ENCODE measurements around the gene B3GAT2.
A peak's percentile ranks its signal among the peaks of the same experiment; 100 is the strongest.
"Not testable (repeated sequence)": the region's sequence is repeated elsewhere in the genome, so short reads cannot be mapped to it uniquely, and the experiment has no call there.

The B3GAT2 gene, protein sequence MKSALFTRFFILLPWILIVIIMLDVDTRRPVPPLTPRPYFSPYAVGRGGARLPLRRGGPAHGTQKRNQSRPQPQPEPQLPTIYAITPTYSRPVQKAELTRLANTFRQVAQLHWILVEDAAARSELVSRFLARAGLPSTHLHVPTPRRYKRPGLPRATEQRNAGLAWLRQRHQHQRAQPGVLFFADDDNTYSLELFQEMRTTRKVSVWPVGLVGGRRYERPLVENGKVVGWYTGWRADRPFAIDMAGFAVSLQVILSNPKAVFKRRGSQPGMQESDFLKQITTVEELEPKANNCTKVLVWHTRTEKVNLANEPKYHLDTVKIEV

DNA sequence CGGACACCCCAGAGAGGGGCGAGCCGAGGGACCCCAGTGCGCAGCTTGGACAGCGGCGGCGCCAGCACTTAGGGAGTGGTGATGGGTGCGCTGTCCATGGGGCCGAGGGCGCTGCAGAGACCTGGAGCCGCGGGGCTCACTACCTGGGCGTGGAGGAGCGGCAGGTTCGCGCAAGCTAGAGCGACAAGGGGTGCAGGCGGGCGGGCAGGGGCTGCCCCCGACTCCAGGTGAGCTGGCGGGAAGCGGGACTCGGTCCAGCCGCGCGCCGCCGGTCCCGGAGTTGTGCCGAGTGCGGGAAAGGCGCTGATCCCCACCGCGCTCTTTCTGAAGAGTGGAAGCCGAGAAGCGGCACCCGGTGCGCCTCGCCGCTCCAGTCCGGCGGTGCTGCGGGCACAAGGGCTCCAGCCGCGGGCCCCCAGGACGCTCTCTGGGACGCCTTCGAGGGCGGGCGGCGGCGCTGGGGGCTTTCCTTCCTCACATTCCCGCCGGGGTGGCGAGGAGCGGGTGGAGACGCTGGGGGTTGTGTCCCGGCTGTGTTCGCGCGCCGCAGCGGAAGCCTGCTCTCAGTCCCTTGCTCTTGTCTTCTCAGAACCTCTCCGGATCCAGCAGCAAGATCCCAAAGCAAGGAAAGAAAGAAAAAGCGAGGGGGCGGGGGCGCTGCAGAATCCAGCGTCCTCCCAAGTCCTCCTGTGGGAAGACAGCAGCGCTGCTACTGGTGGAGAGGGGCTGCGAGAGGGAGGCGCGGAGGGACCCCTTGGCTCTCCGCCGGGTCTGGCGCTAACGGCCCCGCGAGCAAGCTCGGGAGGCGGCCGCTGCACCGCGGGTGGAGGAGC is at the start of gene B3GAT2:
Gene B3GAT2, minus strand, starts transcription at position 610 of the 833 bp plus-strand sequence. CDS start 631 bp downstream, outside the sequence.
- DNase-seq (ENCODE audit: low read depth in 2 of 2), result no peak

DNA sequence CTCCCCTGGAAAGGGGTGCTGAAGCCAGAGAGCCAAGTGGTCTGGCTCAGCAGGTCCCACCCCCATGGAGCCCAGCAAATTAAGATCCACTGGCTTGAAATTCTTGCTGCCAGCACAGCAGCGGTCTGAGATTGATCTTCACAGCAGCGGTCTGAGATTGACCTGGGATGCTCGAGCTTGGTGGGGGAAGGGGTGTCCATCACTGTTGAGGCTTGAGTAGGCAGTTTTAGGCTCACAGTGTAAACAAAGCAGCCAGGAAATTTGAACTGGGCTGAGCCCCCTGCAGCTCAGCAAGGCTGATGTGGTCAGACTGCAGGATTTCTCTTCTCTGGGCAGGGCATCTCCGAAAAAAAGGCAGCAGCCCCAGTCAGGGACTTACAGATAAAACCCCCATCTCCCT is 41.3 kb upstream of the B3GAT2 start:
- DNase-seq (ENCODE audit: low read depth in 2 of 2), result no peak

DNA sequence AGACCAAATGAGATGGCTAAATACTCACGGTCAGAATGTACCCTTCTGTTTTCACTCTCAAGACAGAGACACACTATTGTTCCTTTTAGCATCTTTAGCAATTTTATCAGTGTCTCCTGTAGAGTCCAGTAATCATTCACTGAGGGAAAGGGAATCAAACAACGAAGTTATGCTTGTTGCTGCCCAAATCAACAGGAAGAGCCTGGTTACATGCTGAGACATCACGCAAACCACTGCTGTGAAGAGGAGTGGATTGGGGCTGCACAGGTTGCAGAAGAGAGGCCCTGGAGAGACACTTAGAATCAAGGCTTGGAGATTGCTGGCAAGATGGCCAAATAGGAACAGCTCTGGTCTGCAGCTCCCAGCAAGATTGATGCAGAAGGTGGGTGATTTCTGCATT is 40.5 kb upstream of the B3GAT2 start:
- no peak for DNase-seq (ENCODE audit: low read depth in 2 of 2)

DNA sequence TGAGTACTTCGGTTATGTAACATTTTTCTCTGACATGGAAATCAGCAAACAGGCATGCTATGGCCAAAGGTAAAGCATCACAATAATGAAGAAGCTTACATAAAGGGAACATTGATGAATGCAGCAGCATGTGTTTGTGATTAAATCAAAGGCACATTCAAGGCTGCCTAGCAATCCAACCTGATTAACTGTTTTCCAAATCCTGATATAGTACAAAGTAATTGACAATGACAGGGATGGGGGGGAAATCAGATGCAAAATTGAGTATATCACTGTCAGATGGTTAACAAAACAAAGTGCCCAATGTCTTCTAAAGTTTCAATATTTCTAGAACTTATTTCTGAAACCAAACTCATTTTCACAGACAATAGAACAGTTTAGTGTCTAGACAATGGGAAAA is 39.2 kb upstream of the B3GAT2 start:
- DNase-seq (ENCODE audit: low read depth in 2 of 2), result no peak

DNA sequence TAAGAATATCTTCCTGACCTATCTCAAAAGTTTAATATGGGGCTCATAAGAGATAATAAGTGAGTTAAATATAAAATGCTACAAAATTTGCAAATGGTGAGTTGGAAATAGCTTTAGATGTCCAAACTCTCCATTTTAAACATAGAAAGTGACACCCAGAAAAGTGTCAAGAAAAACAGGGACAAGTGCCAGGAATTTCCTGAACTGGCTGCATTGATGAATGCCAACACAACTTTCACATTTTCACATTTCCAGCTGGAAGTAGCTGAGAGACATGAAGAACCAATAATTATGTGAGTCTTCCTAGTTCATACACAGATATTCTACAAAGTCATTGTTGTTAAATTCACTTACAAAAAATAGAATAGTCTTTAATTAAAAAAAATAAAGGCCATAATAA is 38.6 kb upstream of the B3GAT2 start:
- no peak for DNase-seq (ENCODE audit: low read depth in 2 of 2)

DNA sequence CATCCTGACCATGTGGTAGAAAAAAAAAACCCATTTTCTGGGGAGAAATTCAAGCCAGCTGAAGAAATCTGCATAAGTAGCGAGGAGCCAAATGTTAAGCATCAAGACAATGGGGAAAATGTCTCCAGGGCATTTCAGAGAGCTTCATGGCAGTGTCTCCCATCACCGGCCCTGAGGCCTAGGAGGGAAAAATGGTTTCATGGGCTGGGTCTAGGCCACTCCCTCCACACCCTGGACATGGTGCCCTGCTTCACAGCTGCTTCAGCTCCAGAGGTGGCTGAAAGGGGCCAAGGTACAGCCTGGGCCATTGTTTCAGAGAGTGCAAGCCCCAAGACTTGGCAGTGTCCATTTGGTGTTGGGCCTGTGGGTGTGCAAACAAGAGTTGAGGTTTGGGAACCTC is 34.4 kb upstream of the B3GAT2 start:
- no peak for DNase-seq (ENCODE audit: low read depth in 2 of 2)

DNA sequence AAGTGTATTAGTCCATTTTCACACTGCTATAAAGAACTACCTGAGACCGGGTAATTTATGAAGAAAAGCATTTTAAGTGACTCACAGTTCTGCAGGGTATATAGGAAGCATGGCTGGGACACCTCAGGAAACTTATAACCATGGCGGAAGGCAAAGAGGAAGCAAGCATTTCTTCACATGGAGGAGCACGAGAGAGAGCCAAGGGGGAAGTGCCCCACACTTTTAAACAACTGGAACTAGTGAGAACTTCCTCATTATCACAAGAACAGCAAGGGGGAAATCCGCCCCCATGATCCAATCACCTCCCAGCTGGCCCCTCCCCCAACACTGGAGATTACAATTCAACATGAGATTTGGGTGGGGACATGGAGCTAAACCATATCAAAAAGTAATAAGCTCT is 28.3 kb upstream of the B3GAT2 start:
- DNase-seq (ENCODE audit: low read depth in 2 of 2), result no peak

DNA sequence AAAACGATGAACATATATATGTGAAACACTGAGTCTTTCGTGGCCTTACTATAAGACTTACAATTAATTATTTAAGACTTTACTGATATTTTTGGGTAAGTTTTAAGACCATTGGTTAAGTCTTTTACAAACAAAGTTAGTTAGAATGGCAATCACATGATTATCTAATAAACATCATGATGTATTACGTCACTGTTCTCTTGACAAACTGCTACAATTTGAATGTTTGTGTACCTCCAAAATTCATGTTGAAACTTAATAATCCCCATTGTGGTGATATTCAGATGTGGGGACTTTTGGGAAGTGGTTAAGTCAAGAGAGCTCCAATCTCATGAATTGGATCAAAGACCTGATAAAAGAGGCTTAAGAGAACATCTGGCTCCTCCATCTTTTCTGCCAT is 25.9 kb upstream of the B3GAT2 start:
- no peak for DNase-seq (ENCODE audit: low read depth in 2 of 2)

DNA sequence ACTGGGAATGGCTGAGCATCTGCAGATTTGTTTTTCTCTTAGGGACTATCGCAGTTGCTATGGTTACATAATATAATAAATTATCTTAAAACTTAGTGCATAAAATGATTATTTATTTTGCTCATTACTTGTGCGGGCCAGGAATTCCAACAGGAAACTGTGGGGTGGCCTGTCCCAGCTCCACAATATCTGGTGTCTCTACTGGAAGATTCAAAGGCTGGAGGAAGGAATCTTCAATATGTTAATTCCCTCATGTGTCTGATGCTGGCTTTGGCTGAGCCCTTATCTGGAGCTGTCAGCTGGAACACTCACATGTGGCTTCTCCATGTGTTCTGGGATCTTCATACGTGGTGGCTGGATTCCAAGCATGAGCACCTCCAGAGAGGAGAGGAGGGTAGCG is 23.9 kb upstream of the B3GAT2 start:
- no peak for DNase-seq (ENCODE audit: low read depth in 2 of 2)

DNA sequence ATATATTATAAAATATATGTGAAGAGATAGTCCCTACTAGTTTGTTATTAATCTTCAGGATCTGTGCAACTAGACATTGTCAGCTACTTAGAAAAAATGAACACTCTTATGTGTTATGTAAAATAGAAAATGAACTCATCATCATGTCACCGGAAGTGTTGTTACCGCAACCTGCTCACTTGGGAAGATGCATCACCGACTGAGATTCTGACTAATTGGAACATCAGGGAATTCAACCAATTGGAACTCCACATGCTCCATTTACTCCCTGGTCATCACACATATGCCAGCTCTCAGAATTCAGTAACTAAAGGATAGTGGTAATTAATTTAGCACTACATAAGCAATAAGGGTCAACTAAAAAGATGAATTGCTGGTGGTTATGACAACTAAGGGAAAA is 16.7 kb upstream of the B3GAT2 start:
- DNase-seq (ENCODE audit: low read depth in 2 of 2), result no peak

DNA sequence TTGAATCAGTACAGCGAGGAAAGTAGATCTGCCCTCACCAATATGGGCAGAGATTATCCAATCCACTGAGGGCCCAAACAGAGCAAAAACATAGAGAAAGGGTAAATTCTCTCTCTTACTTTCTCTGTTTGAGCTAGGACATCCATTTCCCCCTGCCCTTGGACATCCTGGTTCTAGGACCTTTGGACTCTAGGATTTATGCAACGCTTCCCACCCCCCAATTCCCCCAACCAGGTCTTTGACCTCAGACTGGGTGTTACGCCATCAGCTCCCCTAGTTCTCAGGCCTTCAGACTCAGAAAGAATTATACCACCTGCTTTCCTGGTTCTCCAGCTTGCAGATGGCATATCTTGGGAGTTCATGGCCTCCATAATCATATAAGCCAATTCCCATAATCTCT is 10.2 kb upstream of the B3GAT2 start:
- DNase-seq (ENCODE audit: low read depth in 2 of 2), result no peak

DNA sequence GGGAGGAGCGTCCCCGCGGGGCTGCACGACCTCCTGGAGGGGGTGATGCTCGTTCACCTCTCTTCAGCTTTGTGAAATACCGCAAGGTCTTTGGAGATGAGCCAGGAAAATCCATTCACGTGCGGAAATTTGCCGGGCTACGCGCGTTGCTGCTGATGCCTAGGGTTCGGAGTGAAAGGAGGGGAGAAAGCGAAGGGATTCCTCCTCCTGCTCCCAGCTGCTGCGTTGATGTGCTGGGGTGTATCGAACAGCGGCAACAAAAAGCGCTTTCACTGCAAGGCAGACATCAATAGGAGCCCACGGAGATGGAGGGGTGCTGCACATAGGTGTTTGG is 391 bp upstream of the B3GAT2 start:
- DNase-seq (ENCODE audit: low read depth in 2 of 2), result no peak

DNA sequence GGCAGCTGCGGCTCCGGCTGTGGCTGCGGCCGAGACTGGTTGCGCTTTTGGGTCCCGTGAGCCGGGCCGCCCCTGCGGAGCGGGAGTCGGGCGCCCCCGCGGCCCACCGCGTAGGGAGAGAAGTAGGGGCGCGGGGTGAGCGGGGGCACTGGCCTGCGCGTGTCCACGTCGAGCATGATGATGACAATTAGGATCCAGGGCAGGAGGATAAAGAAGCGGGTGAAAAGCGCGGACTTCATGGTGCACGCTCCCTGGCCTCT is 739 bp downstream of the B3GAT2 start:
- no peak for DNase-seq (ENCODE audit: low read depth in 2 of 2)

DNA sequence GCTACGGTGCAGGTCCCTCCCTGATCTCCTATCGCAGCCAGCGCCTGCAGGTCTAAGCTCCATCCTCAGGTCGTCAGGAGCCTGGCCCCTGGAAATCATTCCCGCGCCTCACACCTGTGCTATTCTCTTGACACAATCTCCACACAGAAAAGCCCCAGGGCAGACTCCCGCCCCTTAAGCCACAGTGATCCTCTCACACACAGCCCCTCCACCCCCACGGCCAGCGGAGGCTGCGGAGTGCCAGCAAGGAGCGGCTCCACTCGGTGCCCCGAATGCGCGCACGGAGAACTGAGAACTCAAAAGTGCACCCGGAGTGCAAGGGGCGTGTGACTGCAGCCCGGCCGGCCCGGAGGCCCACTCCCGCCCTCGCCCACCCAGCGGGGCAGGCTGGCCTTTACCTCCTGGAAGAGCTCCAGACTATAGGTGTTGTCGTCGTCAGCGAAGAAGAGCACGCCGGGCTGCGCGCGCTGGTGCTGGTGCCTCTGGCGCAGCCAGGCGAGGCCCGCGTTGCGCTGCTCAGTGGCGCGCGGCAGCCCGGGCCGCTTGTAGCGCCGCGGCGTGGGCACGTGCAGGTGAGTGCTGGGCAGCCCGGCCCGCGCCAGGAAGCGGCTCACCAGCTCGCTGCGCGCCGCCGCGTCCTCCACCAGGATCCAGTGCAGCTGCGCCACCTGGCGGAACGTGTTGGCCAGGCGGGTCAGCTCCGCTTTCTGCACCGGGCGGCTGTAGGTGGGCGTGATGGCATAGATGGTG is 1.2 kb downstream of the B3GAT2 start:
- DNase-seq (ENCODE audit: low read depth in 2 of 2), result peak; percentile 56 to 75

DNA sequence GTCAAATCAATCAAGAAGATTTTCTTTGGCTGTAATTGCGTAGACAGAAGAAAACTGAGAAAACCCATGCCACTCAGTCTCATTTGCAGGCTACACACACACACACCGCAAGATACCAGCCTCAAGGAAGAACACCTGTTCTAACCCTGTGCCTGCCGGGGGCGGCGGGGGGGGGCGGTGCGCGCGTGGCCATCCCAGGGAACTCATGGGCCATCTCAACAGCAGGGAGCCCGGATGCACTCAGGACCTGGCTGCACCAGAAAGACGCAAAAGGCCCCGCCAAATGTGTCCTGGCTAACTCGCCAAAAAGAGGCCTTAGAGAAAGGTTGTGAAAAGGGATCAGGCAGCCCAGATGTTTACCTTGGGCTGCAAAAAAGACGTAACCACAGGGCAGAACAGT is 2.1 kb downstream of the B3GAT2 start:
- no peak for DNase-seq (ENCODE audit: low read depth in 2 of 2)

DNA sequence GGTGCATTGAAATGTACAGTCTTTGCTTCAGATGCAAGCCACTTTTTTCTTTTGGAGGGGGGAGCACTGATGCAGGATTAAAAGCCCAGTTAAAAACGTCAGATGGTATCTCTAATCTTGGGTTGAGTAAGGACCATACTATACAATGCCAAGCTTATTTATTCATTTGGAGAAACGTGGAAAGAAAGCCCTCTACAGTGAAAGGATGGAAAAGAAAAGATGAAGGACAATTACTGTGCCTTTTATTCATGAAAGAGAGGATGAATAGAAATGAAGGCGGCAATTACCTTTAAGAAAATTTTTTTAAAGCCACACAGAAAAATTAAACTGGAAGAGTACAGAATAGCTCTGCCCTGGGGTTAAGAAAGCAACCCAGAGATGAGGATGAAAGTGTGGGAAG is 2.7 kb downstream of the B3GAT2 start:
- DNase-seq (ENCODE audit: low read depth in 2 of 2), result no peak

DNA sequence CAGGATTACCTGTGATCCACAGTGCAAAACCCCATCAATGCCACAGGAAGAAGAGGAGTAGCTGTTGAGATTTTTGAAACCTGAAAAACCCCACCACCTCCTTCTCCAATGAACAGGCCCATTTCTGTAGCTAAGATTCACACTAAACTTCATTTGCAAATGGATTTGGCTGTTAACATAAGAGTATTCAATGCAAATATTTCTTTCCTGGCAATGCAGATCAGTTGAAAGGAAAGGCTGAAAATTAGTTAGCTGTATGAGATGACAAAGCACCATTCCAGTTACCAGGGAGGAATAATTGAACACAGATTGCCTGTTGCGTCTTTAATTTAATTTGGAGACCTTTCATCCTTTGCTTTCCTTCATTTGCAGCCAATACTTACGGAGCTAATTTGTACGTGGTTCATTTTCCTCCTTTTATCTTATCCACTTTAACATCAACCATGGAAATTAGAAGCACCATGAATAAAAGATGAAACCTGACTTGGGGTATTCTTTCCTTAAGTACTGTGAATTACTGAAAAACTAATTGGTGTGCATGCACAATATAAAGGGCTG is 4.2 kb downstream of the B3GAT2 start:
- no peak for DNase-seq (ENCODE audit: low read depth in 2 of 2)

DNA sequence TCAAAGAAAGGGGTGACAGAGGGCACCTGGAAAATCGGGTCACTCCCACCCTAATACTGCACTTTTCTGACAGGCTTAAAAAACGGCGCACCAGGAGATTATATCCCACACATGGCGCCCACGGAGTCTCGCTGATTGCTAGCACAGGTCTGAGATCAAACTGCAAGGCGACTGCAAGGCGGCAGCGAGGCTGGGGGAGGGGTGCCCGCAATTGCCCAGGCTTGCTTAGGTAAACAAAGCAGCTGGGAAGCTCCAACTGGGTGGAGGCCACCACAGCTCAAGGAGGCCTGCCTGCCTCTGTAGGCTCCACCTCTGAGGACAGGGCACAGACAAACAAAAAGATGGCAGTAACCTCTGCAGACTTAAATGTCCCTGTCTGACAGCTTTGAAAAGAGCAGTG is 12.5 kb downstream of the B3GAT2 start:
- not testable (repeated sequence) for DNase-seq (ENCODE audit: low read depth in 2 of 2)

DNA sequence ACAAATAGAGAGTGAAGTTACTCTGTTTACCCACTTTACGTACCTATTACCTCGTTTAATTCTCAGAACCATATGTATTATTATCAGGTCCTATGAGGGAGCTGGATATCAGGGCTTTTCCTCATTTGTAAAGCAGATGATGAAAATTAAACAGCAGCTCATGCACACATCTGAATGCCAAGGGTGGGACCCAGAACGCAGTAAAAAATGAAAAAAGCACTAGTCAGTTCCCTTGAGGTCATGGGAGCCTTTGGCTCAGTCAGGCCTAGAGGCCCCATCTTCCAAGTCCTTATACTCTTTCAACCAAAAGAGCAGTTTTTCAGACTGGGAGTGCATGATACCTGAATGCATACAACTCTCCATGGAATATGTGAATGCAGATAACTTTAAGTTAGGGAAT is 23.0 kb downstream of the B3GAT2 start:
- DNase-seq (ENCODE audit: low read depth in 2 of 2), result no peak

DNA sequence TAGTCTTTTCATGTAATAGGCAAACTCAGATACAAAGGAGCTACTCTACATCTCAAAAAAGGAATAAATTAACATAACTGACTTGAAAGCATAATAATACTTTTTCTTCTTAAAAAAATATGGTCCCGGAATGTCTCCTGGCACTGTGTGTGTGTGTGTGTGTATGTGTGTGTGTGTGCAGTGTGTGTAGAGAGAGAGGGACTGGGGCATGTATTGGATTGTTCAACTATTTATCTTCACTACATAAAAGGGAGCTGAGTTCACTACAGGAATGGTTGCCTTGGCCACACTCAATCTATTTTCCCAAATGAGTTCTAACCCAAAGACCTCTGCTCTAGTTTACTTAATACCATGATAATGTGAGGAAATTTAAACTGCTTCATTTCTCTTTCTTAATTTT is 51.1 kb downstream of the B3GAT2 start:
- no peak for DNase-seq (ENCODE audit: low read depth in 2 of 2)

DNA sequence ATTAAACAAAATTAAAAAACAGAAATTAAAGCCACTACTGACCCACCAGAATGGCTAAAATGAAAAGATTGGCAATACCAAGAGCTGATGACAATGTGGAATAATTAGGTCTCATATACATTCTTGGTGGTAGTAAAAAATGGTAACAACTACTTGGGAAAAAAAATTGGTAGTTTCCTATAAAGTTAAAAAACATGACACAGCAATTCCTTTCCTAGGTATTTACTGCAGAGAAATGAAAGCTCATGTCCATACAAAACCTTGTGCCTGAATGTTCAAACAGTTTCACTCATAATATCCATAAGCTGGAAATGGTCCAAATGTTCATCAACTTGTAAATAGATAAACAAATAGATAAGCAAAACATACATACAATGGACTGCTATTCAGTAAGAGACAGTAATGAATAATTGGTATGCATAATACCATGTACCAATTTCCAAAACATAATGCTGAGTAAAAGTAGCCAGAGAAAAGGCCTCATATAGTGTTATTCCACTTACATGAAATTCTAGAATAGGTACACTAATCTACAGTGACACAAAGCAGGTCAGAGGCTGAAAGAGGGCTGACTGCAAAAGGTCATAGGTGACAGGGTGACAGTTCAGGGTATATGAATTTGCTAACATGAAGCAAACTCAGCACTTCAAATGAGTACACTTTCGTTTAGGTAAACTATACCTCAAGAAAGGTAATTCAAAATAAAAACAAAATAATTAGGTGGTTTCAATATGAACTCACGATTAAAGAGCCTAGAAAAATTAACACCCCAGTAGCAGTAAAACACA is 53.0 kb downstream of the B3GAT2 start:
- no peak for DNase-seq (ENCODE audit: low read depth in 2 of 2)

DNA sequence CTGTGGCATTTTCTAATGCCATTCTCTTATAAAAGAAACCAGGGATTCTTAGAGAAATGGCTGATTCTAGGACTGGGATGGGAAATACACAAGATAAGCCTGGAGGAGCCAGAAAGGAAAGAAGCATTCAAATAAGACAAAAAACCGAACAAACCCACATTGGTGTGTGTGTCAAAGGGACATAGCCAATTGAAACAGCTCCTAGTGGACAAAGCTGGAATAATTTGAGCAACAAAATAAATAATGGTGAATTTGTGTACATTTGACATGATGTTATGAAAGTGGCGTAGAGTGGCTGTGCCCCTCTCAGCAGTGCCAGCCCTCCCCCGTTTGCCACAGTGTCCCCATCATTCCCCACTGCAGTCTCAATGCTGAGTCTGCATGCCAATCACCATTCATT is 55.5 kb downstream of the B3GAT2 start:
- no peak for DNase-seq (ENCODE audit: low read depth in 2 of 2)
